GM18861 (cell line): ENCODE results near the gene EMC1.
"Not testable (repeated sequence)": the region's sequence is repeated elsewhere in the genome, so short reads cannot be mapped to it uniquely, and the experiment has no call there.

Experiments
- ATAC-seq: cut with Tn5 transposase; IDR thresholded peaks from one replicate; pipeline ENCODE4 v1.9.1; 2021; ENCODE audit not compliant: unreplicated experiment

The EMC1 gene

GRCh38 chr1:19262047-19262446 lies 10.7 kb upstream of the EMC1 start:
- ATAC-seq, result no peak

DNA sequence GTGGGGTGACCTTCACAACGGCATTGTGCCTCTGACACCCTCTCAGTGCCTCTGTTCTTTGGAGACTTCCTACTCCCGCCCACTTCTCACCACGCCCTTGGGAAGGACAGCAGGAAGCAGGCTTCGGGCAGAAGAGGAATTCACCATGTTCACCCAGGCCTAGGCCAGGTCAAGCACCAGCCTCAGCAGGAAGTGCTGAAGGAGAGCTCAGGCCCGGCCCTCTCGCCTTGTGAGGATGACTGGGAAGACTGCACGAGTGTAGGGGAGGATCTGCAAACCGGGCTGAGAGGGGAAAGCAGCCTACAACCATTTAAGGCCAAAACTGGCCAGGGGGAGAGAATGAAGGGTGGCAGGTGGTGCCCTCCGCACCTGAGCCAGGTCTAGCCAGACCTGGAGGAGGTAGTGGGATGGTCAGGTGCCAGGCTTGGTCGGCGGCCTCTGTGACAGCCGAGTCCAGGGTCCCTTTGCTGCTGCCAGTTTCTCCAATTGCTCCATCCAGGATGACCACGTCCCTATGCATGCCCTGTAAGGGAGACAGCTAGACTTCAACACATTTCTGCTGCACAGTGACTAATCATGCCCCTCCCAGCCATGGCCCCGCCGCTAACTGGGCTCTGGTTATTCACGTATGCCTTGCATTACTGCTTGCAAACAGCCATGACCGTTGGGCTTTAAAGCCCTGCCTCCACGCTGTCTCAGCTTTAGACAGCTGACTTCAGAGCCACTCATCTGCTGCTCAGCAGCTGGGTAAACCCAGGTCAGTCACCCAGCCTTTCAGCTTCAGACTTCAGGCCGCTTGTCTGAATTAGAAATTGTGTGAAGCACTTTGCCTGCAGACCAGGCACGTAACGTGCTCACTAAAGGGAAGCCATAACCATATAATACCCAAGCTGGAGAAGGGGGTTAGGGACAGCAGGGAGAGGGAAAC lies 9.2 kb upstream of the EMC1 start:
- ATAC-seq, result no peak

DNA sequence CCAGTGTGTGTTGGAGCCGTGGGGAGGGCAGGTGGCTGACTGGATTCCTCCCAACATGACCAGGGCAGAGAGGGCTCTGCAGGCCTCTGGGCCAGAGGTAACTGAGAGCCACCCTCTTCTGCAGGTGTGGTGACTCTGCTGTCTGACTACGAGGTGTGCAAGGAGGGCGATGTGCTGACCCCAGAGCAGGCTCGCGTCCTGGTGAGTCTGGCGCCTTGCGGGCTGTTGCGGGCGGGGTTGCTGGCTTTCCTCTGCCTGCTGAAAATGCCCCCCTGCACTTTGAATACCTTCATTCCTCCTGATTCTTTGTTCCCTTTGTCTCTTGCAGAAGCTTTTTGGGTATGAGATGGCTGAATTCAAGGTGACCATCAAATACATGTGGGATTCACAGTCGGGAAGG lies 7.0 kb upstream of the EMC1 start:
- ATAC-seq, result no peak

- no peak for ATAC-seq
These were observed 6.0 kb upstream of the EMC1 start for GRCh38 chr1:19257178-19257914.

- not testable (repeated sequence) for ATAC-seq
These were observed 5.0 kb upstream of the EMC1 start for GRCh38 chr1:19256301-19256700.

- no peak for ATAC-seq
These were observed 4.0 kb upstream of the EMC1 start for GRCh38 chr1:19255288-19255687.

DNA sequence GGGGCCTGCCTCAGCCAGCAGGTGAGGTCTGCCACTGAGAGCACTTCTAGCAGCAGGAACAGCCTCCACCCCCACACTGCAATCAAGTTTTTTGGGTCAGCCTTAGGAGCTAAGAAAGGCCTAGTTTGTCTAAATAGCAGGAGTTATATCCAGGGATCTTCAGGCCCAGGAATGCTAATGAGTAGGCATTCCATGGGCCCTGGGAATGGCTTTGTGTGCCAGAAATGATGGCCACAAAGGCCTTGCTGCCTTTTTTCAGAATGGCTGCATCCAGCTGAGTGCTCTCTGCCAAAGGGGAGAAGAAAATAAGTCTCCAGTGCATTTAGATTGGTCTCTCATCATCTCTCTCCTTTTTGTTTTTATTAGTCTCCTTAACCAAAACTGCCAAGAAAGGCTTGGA lies 3.1 kb upstream of the EMC1 start:
- ATAC-seq, result no peak

DNA sequence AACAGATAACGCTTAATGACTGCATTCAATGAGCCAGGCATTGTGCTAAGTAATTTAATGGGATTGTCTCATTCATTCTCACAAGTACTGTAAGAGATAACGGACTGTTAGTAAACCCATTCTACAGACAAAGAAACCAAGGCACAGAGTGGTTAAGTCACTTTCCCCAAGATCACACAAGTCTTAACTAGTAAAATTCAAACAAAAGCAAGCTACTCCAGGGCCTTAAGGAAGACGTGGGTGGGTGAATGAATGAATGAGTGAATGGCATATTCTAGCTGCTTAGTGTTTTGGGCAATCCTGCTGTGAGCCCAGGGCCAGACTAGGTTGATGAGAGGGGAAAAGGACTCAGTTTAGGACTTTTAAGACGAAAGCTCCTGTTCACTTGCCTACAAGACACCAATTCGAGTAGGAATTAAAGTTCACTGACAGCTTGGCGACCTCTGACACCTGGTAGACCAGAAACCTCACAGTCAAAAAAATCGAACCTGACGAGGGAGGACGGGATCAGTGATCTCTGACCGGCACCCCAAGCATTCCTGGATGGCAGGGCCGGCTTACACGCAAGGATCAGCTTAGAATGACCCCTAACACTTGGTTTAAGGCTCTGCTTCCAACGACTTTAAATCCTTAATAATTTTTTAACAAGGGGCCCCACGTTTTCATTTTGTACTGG lies 557 bp downstream of the EMC1 start:
- ATAC-seq, result no peak

DNA sequence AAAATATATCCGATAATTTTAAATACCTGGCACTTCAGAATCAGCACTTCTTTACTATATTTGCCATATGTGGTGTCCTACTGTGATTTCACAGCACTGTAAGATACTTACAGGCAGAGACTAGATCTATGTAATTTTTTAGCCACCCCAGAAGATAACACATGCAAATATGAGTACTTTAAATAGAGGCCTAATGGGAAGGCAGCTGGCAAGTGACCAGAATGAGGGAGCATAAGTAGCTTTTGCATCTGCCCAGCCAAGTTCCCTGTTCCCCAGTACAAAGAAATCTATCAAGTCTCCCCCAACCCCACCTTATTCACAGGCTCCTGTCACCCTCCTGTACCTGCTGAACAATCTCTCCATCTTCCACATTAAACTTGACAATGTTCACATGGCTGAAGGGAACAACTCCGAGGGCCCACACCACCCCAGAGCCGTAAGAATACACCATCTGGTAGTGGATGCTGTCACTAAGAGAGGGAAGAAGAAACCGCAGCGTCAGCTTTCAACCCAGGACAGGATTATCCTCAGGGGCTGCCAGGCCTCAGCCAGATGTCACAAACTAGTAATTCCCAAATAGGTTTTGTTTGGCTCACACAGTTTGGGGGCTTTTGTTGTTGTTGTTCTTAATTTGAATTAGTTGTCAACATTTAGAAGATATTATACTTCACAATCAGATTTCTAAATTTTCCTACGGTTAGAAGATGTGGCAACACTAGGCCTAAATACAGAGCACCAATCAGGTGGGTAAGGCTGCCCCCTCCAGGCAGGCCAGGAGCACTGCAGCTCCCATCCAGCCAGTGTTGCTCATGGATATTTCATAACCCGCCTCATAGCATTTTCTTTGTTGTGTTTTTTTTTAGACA lies 10.4 kb downstream of the EMC1 start:
- ATAC-seq, result no peak

DNA sequence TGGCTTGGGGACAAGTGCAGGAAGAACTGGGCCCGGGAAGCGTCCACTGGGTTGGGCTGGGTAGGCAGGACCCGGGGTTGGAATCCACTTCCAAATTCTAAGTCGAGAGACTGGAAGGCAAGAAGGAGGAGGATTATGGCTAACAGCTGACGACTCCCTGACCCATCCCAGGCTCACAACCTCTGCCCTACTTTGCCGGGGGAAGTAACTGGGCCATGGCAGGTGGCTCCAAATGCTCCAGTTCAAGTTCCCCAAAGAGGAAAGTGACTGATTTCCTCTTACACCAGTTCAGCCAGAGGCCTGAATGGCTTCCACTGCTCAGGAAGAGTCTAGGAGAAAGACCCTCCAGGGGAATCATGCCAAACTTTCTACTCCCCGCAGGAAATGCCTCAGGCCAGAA lies 11.4 kb downstream of the EMC1 start:
- ATAC-seq, result no peak

DNA sequence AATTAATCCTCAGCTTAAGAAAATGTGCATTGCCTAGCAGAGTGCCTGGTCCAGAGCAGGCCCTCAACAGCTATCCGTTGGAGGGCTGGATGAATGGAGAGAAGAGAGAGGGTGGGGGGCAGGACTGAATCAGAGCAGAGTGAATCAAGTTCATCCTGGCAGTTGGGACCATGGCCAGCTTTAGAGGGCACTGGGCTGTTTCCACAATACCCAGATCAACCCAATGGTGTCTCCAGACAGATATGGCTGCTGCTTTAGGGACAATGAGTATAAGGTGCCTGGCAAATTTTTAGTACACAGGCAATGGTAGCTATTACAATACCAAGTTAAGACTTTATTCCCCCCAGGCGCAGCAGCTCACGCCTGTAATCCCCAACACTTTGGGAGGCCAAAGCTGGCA lies 17.1 kb downstream of the EMC1 start:
- ATAC-seq, result no peak

GRCh38 chr1:19232524-19232846 lies 18.8 kb downstream of the EMC1 start:
- no peak for ATAC-seq

- not testable (repeated sequence) for ATAC-seq
These were observed 19.4 kb downstream of the EMC1 start for GRCh38 chr1:19231736-19232523.

DNA sequence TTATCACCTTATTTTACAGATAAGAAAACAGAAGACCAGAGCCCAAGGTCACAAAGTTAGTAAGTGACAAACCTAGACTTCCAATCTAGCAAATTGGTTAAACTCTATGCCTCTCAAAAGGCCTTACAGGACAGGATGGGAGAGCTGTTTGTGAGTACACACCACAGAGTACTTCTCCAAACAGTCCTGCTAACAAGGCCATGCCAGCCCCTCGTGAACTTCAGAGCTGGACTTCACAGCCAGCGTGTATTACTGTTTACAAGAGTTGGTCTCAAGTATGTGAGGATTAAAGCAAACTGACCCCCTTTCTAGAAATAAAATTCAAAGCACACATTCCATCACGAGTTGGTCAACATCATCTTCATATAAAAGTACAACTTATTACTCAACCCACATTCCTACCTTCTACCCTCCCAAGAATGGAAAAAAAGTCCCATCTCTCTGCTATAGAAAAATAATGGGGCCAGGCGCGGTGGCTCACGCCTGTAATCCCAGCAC lies 21.4 kb downstream of the EMC1 start:
- ATAC-seq, result no peak

GRCh38 chr1:19229229-19229628 lies 22.1 kb downstream of the EMC1 start:
- no peak for ATAC-seq

DNA sequence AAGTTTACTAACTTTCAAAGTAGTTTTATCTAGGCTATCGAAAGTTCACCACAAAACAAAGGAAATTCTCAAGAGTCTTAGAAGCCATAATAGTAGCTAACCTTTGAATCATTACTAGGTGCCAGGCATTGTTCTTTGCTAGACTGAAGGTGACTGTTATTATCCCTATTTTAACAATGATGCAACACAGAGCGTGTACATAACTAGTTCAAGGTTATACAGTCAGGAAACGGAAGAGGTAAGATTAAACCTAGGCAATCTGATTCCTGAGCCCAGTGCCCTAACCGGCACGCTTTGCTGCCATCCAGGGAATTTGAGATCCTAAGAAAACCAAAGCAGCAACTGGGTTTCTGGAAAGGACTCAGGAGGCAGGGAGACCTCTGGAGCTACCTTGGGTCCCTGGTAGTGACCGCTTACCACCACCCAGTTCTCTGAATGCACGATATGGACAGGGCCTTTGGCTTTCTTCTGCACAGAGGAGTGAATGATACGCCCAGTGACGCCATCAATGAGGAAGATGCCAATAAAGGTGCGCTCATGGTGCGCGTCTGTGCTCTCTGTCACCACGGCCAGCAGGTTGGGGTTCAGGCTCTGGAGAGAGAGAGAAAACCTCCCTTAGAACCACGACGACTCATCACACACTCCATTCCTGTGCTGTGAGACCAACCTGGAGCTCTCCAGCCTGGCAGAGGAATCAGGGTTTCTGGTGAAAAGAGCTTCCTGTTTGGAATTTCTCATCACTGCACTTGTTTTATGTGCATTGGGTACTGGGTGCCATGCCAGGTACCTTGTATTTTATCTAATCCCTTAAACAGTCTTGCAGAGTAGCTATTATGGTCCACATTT lies 28.1 kb downstream of the EMC1 start:
- no peak for ATAC-seq

- no peak for ATAC-seq
These were observed 28.8 kb downstream of the EMC1 start for GRCh38 chr1:19222573-19222972.

GRCh38 chr1:19220991-19221390 lies 30.3 kb downstream of the EMC1 start:
- no peak for ATAC-seq
